Skeletal muscle satellite cell (primary cell): ENCODE measurements around the gene EMP2.

Source experiments
- H3K27me3 ChIP-seq: 2 replicates; pipeline ENCODE4 v1.7.0; 2013; ENCODE audit warnings: low read length; ENCODE audit not compliant: control insufficient read depth, insufficient read depth
- H3K36me3 ChIP-seq: 2 replicates; pipeline ENCODE4 v1.7.0; 2013; ENCODE audit warnings: mild to moderate bottlenecking, control low read depth, low read length; ENCODE audit not compliant: insufficient read depth
- H3K4me1 ChIP-seq: 2 replicates; pipeline ENCODE4 v1.7.0; 2013; ENCODE audit warnings: low read length; ENCODE audit not compliant: control insufficient read depth, insufficient read depth
- H3K4me2 ChIP-seq: 2 replicates; pipeline ENCODE4 v1.7.0; 2013; ENCODE audit warnings: mild to moderate bottlenecking, low read length
- H3K4me3 ChIP-seq: 2 replicates; pipeline ENCODE4 v1.7.0; 2013; ENCODE audit warnings: low read length
- H3K9ac ChIP-seq: 2 replicates; pipeline ENCODE4 v1.7.0; 2013; ENCODE audit warnings: mild to moderate bottlenecking, low read depth, low read length, moderate library complexity
- H3K9me3 ChIP-seq: replicated peaks from 2 replicates; pipeline ENCODE4 v1.7.0; 2013; ENCODE audit warnings: mild to moderate bottlenecking, control low read depth, low read length

The EMP2 gene

GRCh38 chr16:10529895-10530669, 50.3 kb downstream of the EMP2 start:
- H3K36me3 ChIP-seq, result peaks cover 24% of the 10 kb centered on the region
- H3K4me3 ChIP-seq, result no peak overlapping the region
- no peak overlapping the region for H3K4me2 ChIP-seq
- H3K9me3 ChIP-seq, result no peaks in the 10 kb centered on the region
- no peaks in the 10 kb centered on the region for H3K27me3 ChIP-seq
- no peak overlapping the region for H3K9ac ChIP-seq
- H3K4me1 ChIP-seq, result peaks cover 12% of the 10 kb centered on the region

- peaks cover 4% of the 10 kb centered on the region for H3K4me1 ChIP-seq
- H3K4me3 ChIP-seq, result no peak overlapping the region
- H3K9ac ChIP-seq, result no peak overlapping the region
- no peak overlapping the region for H3K4me2 ChIP-seq
- H3K36me3 ChIP-seq, result peaks cover 24% of the 10 kb centered on the region
- H3K9me3 ChIP-seq, result no peaks in the 10 kb centered on the region
- no peaks in the 10 kb centered on the region for H3K27me3 ChIP-seq
These were observed 51.8 kb downstream of the EMP2 start for GRCh38 chr16:10528635-10529034.

GRCh38 chr16:10526962-10527361, 53.4 kb downstream of the EMP2 start:
- peaks cover 15% of the 10 kb centered on the region for H3K36me3 ChIP-seq
- H3K4me2 ChIP-seq, result no peak overlapping the region
- H3K27me3 ChIP-seq, result no peaks in the 10 kb centered on the region
- H3K9me3 ChIP-seq, result no peaks in the 10 kb centered on the region
- H3K4me1 ChIP-seq, result no peaks in the 10 kb centered on the region
- no peak overlapping the region for H3K4me3 ChIP-seq
- no peak overlapping the region for H3K9ac ChIP-seq

- H3K9me3 ChIP-seq, result no peaks in the 10 kb centered on the region
- H3K27me3 ChIP-seq, result no peaks in the 10 kb centered on the region
- H3K4me2 ChIP-seq, result no peak overlapping the region
- H3K4me1 ChIP-seq, result peaks cover 7% of the 10 kb centered on the region
- no peak overlapping the region for H3K9ac ChIP-seq
- H3K36me3 ChIP-seq, result peaks cover 5% of the 10 kb centered on the region
- no peak overlapping the region for H3K4me3 ChIP-seq
These were observed 55.1 kb downstream of the EMP2 start for GRCh38 chr16:10525214-10525825.

- H3K4me3 ChIP-seq, result no peak overlapping the region
- no peak overlapping the region for H3K9ac ChIP-seq
- no peak overlapping the region for H3K4me2 ChIP-seq
- peaks cover 4% of the 10 kb centered on the region for H3K36me3 ChIP-seq
- H3K4me1 ChIP-seq, result peaks cover 13% of the 10 kb centered on the region
- H3K27me3 ChIP-seq, result no peaks in the 10 kb centered on the region
- no peaks in the 10 kb centered on the region for H3K9me3 ChIP-seq
These were observed 57.4 kb downstream of the EMP2 start for GRCh38 chr16:10522966-10523365.

- Histone ChIP-seq H3K4me3 (no peak overlapping the region), H3K36me3 (peaks cover 4% of the 10 kb centered on the region), H3K9me3 (no peaks in the 10 kb centered on the region), H3K4me2 (no peak overlapping the region), H3K9ac (no peak overlapping the region), H3K4me1 (peaks cover 13% of the 10 kb centered on the region), H3K27me3 (no peaks in the 10 kb centered on the region)
These were observed 58.6 kb downstream of the EMP2 start for GRCh38 chr16:10521681-10522274.

GRCh38 chr16:10520869-10521578, 59.4 kb downstream of the EMP2 start:
- Histone ChIP-seq H3K4me3 (no peak overlapping the region), H3K9ac (no peak overlapping the region), H3K27me3 (no peaks in the 10 kb centered on the region), H3K4me2 (peak overlapping the region; percentile 52), H3K9me3 (no peaks in the 10 kb centered on the region), H3K4me1 (peaks cover 13% of the 10 kb centered on the region), H3K36me3 (peaks cover 4% of the 10 kb centered on the region)

- Histone ChIP-seq H3K36me3 (no peaks in the 10 kb centered on the region), H3K4me1 (peaks cover 13% of the 10 kb centered on the region), H3K4me3 (peak overlapping the region; percentile 30), H3K4me2 (peak overlapping the region; percentile 52), H3K27me3 (no peaks in the 10 kb centered on the region), H3K9me3 (no peaks in the 10 kb centered on the region), H3K9ac (no peak overlapping the region)
These were observed 60.2 kb downstream of the EMP2 start for GRCh38 chr16:10519929-10520868.

GRCh38 chr16:10519297-10519696, 61.1 kb downstream of the EMP2 start:
- Histone ChIP-seq H3K27me3 (no peaks in the 10 kb centered on the region), H3K9me3 (no peaks in the 10 kb centered on the region), H3K4me1 (peaks cover 17% of the 10 kb centered on the region), H3K36me3 (no peaks in the 10 kb centered on the region), H3K4me2 (no peak overlapping the region), H3K4me3 (no peak overlapping the region), H3K9ac (no peak overlapping the region)

GRCh38 chr16:10518479-10519041, 61.8 kb downstream of the EMP2 start:
- peaks cover 17% of the 10 kb centered on the region for H3K4me1 ChIP-seq
- H3K27me3 ChIP-seq, result no peaks in the 10 kb centered on the region
- H3K4me2 ChIP-seq, result no peak overlapping the region
- no peak overlapping the region for H3K9ac ChIP-seq
- H3K36me3 ChIP-seq, result no peaks in the 10 kb centered on the region
- H3K4me3 ChIP-seq, result no peak overlapping the region
- no peaks in the 10 kb centered on the region for H3K9me3 ChIP-seq
